ENCODE results near the gene PEX16.
A peak's percentile ranks its signal among the peaks of the same experiment; 100 is the strongest.

Gene PEX16

GRCh38 chr11:45939836-45940235, 22.2 kb upstream of the PEX16 start:
- FAIRE-seq (no peak), DNase-seq (ENCODE audit: insufficient read length) (no peak)
- TF ChIP-seq TAF1 (IDR thresholded peaks at IDR 0.05; ENCODE audit: borderline replicate concordance, low read depth, low read length) (no peak), POLR2A (IDR thresholded peaks at IDR 0.05; ENCODE audit: low read depth, low read length) (no peak), POLR2AphosphoS5 (IDR thresholded peaks at IDR 0.05; ENCODE audit: low read depth, low read length) (no peak)

GRCh38 chr11:45937916-45938315, 20.2 kb upstream of the PEX16 start:
- TF ChIP-seq TAF1 (IDR thresholded peaks at IDR 0.05; ENCODE audit: borderline replicate concordance, low read depth, low read length) (no peak), POLR2A (IDR thresholded peaks at IDR 0.05; ENCODE audit: low read depth, low read length) (no peak), POLR2AphosphoS5 (IDR thresholded peaks at IDR 0.05; ENCODE audit: low read depth, low read length) (no peak)
- DNase-seq (ENCODE audit: insufficient read length), result no peak
- FAIRE-seq, result no peak

GRCh38 chr11:45936511-45937054, 18.9 kb upstream of the PEX16 start:
- no peak for TF ChIP-seq POLR2A (IDR thresholded peaks at IDR 0.05; ENCODE audit: low read depth, low read length)
- TF ChIP-seq TAF1 (IDR thresholded peaks at IDR 0.05; ENCODE audit: borderline replicate concordance, low read depth, low read length), result no peak
- DNase-seq (ENCODE audit: insufficient read length) (no peak), FAIRE-seq (no peak)

GRCh38 chr11:45935349-45936064, 17.8 kb upstream of the PEX16 start:
- TF ChIP-seq POLR2AphosphoS5 (IDR thresholded peaks at IDR 0.05; ENCODE audit: low read depth, low read length), result no peak
- no peak for TF ChIP-seq POLR2A (IDR thresholded peaks at IDR 0.05; ENCODE audit: low read depth, low read length)
- TF ChIP-seq TAF1 (IDR thresholded peaks at IDR 0.05; ENCODE audit: borderline replicate concordance, low read depth, low read length), result no peak
- FAIRE-seq (peak; percentile 65), DNase-seq (ENCODE audit: insufficient read length) (no peak)

GRCh38 chr11:45934580-45935318, 17.1 kb upstream of the PEX16 start:
- DNase-seq (ENCODE audit: insufficient read length) (no peak), FAIRE-seq (no peak)
- TF ChIP-seq TAF1 (IDR thresholded peaks at IDR 0.05; ENCODE audit: borderline replicate concordance, low read depth, low read length) (no peak), POLR2A (IDR thresholded peaks at IDR 0.05; ENCODE audit: low read depth, low read length) (no peak), POLR2AphosphoS5 (IDR thresholded peaks at IDR 0.05; ENCODE audit: low read depth, low read length) (no peak)

- no peak for FAIRE-seq
- TF ChIP-seq POLR2AphosphoS5 (IDR thresholded peaks at IDR 0.05; ENCODE audit: low read depth, low read length), result no peak
- no peak for DNase-seq (ENCODE audit: insufficient read length)
These were observed 16.3 kb upstream of the PEX16 start for GRCh38 chr11:45933846-45934579.

GRCh38 chr11:45933131-45933831, 15.6 kb upstream of the PEX16 start:
- DNase-seq (ENCODE audit: insufficient read length) (no peak), FAIRE-seq (peak; percentile 46)
- no peak for TF ChIP-seq POLR2A (IDR thresholded peaks at IDR 0.05; ENCODE audit: low read depth, low read length)
- TF ChIP-seq POLR2AphosphoS5 (IDR thresholded peaks at IDR 0.05; ENCODE audit: low read depth, low read length), result no peak
- no peak for TF ChIP-seq TAF1 (IDR thresholded peaks at IDR 0.05; ENCODE audit: borderline replicate concordance, low read depth, low read length)

- TF ChIP-seq POLR2A (IDR thresholded peaks at IDR 0.05; ENCODE audit: low read depth, low read length) (no peak), POLR2AphosphoS5 (IDR thresholded peaks at IDR 0.05; ENCODE audit: low read depth, low read length) (no peak), TAF1 (IDR thresholded peaks at IDR 0.05; ENCODE audit: borderline replicate concordance, low read depth, low read length) (no peak)
- no peak for DNase-seq (ENCODE audit: insufficient read length)
- no peak for FAIRE-seq
These were observed 14.5 kb upstream of the PEX16 start for GRCh38 chr11:45932217-45932616.

- no peak for FAIRE-seq
- DNase-seq (ENCODE audit: insufficient read length), result no peak
- TF ChIP-seq POLR2A (IDR thresholded peaks at IDR 0.05; ENCODE audit: low read depth, low read length), result no peak
- no peak for TF ChIP-seq TAF1 (IDR thresholded peaks at IDR 0.05; ENCODE audit: borderline replicate concordance, low read depth, low read length)
- TF ChIP-seq POLR2AphosphoS5 (IDR thresholded peaks at IDR 0.05; ENCODE audit: low read depth, low read length), result no peak
These were observed 14.1 kb upstream of the PEX16 start for GRCh38 chr11:45931739-45932138.

GRCh38 chr11:45930951-45931570, 13.4 kb upstream of the PEX16 start:
- TF ChIP-seq TAF1 (IDR thresholded peaks at IDR 0.05; ENCODE audit: borderline replicate concordance, low read depth, low read length) (no peak), POLR2AphosphoS5 (IDR thresholded peaks at IDR 0.05; ENCODE audit: low read depth, low read length) (no peak), POLR2A (IDR thresholded peaks at IDR 0.05; ENCODE audit: low read depth, low read length) (no peak)
- peak; percentile 38 for FAIRE-seq
- no peak for DNase-seq (ENCODE audit: insufficient read length)
